HCT116 (cell line): ENCODE results near the gene ARHGEF10L.

ENCODE experiments used
- MAX ChIP-seq: IDR thresholded peaks from 2 replicates; pipeline ENCODE4 v1.6.1; 2012
- POLR2A ChIP-seq: IDR thresholded peaks from 2 replicates; pipeline ENCODE4 v1.7.0; 2011; ENCODE audit warnings: borderline replicate concordance; ENCODE audit not compliant: insufficient read depth, insufficient read length; ENCODE audit errors: extremely low read depth

- TF ChIP-seq POLR2A (no peak), MAX (no peak)
These were observed 172.0 kb downstream of the ARHGEF10L start for GRCh38 chr1:17711577-17711910.
